ENCODE measurements around the gene MAST4.

MAST4 gene

GRCh38 chr5:67160272-67160671 lies 564.1 kb downstream of the MAST4 start:
- H3K4me3 ChIP-seq (replicated peaks; ENCODE audit: insufficient read depth, low read length) = no peak overlapping the region
- no peak for DNase-seq (ENCODE audit: low read depth in 1 of 2, low spot score in 1 of 2)
- H3K27ac ChIP-seq (replicated peaks) = no peak overlapping the region
- TF ChIP-seq, protein P1, sequence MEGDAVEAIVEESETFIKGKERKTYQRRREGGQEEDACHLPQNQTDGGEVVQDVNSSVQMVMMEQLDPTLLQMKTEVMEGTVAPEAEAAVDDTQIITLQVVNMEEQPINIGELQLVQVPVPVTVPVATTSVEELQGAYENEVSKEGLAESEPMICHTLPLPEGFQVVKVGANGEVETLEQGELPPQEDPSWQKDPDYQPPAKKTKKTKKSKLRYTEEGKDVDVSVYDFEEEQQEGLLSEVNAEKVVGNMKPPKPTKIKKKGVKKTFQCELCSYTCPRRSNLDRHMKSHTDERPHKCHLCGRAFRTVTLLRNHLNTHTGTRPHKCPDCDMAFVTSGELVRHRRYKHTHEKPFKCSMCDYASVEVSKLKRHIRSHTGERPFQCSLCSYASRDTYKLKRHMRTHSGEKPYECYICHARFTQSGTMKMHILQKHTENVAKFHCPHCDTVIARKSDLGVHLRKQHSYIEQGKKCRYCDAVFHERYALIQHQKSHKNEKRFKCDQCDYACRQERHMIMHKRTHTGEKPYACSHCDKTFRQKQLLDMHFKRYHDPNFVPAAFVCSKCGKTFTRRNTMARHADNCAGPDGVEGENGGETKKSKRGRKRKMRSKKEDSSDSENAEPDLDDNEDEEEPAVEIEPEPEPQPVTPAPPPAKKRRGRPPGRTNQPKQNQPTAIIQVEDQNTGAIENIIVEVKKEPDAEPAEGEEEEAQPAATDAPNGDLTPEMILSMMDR (IDR thresholded peaks at IDR 0.05; ENCODE audit: insufficient read depth, low read length) = no peak
- TF ChIP-seq, protein P2, sequence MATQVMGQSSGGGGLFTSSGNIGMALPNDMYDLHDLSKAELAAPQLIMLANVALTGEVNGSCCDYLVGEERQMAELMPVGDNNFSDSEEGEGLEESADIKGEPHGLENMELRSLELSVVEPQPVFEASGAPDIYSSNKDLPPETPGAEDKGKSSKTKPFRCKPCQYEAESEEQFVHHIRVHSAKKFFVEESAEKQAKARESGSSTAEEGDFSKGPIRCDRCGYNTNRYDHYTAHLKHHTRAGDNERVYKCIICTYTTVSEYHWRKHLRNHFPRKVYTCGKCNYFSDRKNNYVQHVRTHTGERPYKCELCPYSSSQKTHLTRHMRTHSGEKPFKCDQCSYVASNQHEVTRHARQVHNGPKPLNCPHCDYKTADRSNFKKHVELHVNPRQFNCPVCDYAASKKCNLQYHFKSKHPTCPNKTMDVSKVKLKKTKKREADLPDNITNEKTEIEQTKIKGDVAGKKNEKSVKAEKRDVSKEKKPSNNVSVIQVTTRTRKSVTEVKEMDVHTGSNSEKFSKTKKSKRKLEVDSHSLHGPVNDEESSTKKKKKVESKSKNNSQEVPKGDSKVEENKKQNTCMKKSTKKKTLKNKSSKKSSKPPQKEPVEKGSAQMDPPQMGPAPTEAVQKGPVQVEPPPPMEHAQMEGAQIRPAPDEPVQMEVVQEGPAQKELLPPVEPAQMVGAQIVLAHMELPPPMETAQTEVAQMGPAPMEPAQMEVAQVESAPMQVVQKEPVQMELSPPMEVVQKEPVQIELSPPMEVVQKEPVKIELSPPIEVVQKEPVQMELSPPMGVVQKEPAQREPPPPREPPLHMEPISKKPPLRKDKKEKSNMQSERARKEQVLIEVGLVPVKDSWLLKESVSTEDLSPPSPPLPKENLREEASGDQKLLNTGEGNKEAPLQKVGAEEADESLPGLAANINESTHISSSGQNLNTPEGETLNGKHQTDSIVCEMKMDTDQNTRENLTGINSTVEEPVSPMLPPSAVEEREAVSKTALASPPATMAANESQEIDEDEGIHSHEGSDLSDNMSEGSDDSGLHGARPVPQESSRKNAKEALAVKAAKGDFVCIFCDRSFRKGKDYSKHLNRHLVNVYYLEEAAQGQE (IDR thresholded peaks at IDR 0.05; ENCODE audit: insufficient replicate concordance, low read depth) = no peak
- TF ChIP-seq POLR2AphosphoS5 (IDR thresholded peaks at IDR 0.05; ENCODE audit: low read depth) = no peak
- TF ChIP-seq SPI1 (IDR thresholded peaks at IDR 0.05; ENCODE audit: borderline replicate concordance, low read depth) = no peak
- TF ChIP-seq GABPA (IDR thresholded peaks at IDR 0.05; ENCODE audit: low read depth) = no peak
- no peaks in the 10 kb centered on the region for H3K27me3 ChIP-seq (ENCODE audit: insufficient read depth, poor library complexity, severe bottlenecking)

- H3K27ac ChIP-seq (replicated peaks) = no peak overlapping the region
Measured at GRCh38 chr5:67160985-67161384, 564.8 kb downstream of the MAST4 start.

DNA sequence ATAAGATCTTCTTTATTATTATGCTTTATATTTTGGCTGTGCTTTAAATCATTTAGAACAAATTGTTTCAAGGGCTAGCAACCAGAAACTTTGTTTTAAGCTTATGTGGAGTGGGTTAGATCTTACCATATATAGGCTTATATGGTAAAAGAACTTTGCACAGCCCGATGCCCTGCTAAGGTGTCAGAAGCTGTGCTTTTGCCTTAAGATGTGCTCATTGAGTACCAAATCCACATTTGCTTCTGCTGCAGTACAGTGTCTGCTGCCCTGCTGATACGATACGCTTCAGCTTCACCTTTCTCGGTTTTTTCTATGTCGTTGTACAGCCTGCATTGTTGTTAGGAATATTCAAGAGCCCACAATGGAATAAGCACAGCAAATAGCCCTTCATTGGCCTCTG lies 565.6 kb downstream of the MAST4 start:
- no peak overlapping the region for H3K4me3 ChIP-seq (replicated peaks; ENCODE audit: insufficient read depth, low read length)
- DNase-seq (ENCODE audit: low read depth in 1 of 2, low spot score in 1 of 2) = no peak
- TF ChIP-seq POLR2AphosphoS5 (IDR thresholded peaks at IDR 0.05; ENCODE audit: low read depth) (no peak), SPI1 (IDR thresholded peaks at IDR 0.05; ENCODE audit: borderline replicate concordance, low read depth) (no peak)
- TF ChIP-seq, protein P2 (IDR thresholded peaks at IDR 0.05; ENCODE audit: insufficient replicate concordance, low read depth) = no peak
- TF ChIP-seq, protein P1 (IDR thresholded peaks at IDR 0.05; ENCODE audit: insufficient read depth, low read length) = no peak
- no peaks in the 10 kb centered on the region for H3K27me3 ChIP-seq (ENCODE audit: insufficient read depth, poor library complexity, severe bottlenecking)
- no peak overlapping the region for H3K27ac ChIP-seq (replicated peaks)

More at GRCh38 chr5:67160985-67161384, 564.8 kb downstream of the MAST4 start:
- H3K27me3 ChIP-seq (ENCODE audit: insufficient read depth, poor library complexity, severe bottlenecking) = no peaks in the 10 kb centered on the region
- no peak overlapping the region for H3K4me3 ChIP-seq (replicated peaks; ENCODE audit: insufficient read depth, low read length)
- TF ChIP-seq SPI1 (IDR thresholded peaks at IDR 0.05; ENCODE audit: borderline replicate concordance, low read depth) (no peak), POLR2AphosphoS5 (IDR thresholded peaks at IDR 0.05; ENCODE audit: low read depth) (no peak), GABPA (IDR thresholded peaks at IDR 0.05; ENCODE audit: low read depth) (no peak)
- TF ChIP-seq, protein P1 (IDR thresholded peaks at IDR 0.05; ENCODE audit: insufficient read depth, low read length) = no peak
- TF ChIP-seq, protein P2 (IDR thresholded peaks at IDR 0.05; ENCODE audit: insufficient replicate concordance, low read depth) = no peak
- DNase-seq (ENCODE audit: low read depth in 1 of 2, low spot score in 1 of 2) = no peak
